ENCODE data around the gene DUSP11. TPM values are rescaled to one million over a fixed set of nuclear protein-coding genes. Genes with fewer than 3 reads are reported as not detected.
A peak's percentile ranks its signal among the peaks of the same experiment; 100 is the strongest.
"Not testable (repeated sequence)": the region's sequence is repeated elsewhere in the genome, so short reads cannot be mapped to it uniquely, and the experiment has no call there.

The DUSP11 gene
- total and polyA plus RNA-seq, 5 donors from 2014 or later, result 51.7 to 90.3 (median 81.7) TPM

DNA sequence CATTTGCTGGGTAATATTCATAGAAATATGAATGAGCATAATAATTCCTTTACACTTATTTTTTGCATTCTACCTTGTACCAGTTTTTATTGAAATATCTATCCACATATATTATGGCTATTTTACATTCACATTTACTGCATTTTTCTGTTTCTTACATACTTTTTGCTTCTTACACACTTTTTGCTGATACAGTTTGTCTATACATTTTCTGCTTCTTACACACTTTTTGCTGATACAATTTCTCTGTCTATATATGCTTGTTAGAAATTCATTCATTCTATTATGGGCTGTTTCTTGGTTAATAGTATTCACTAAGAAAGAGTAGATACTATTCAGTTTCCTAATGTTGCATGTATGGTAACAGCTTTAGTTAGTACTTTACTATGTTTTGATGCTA lies 32.0 kb upstream of the DUSP11 start:
- Histone ChIP-seq H3K27me3 (ENCODE audit: control insufficient read depth, insufficient read depth, low read length) (peaks cover 4% of the 10 kb centered on the region), H3K4me1 (ENCODE audit: control insufficient read depth, insufficient read depth, low read length, poor library complexity, severe bottlenecking) (no peaks in the 10 kb centered on the region), H3K9me3 (ENCODE audit: control insufficient read depth in 2 of 2, low read length in 2 of 2) (no peaks in the 10 kb centered on the region), H3K4me3 (ENCODE audit: low read depth, low read length) (no peak overlapping the region), H3K27ac (ENCODE audit: insufficient read depth, low read length, poor library complexity, severe bottlenecking) (no peak overlapping the region), H3K36me3 (ENCODE audit: control insufficient read depth, insufficient read depth, low read length) (no peaks in the 10 kb centered on the region)
- DNase-seq (no peak), ATAC-seq (ENCODE audit: low read depth in 2 of 2) (no peak)
- Mint-ChIP-seq H3K4me3 (no peak overlapping the region), H3K36me3 (no peaks in the 10 kb centered on the region), H3K27me3 (peaks cover 21% of the 10 kb centered on the region), H3K9me3 (no peaks in the 10 kb centered on the region), H3K4me1 (no peaks in the 10 kb centered on the region), H3K27ac (no peak overlapping the region)

DNA sequence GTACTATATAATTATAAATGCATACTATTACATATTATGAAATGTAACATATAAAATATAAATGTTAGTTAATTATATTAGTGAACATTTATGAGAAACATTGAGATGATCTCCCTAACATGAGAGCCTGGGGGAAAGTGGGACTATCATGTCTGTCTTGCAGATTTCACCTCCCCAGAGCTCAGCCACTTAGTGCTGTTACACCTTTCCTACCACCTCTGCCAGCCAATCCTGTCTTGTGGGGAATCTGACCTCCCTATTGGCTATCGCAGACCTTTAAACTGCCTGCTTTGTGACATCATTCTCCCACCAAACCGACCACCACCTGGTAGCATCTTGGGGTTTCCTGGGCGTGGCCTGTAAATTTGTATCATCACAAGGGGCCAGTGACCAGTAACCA lies 4.0 kb upstream of the DUSP11 start, which contains the start of gene C2orf78:
C2orf78 (plus strand) TSS at position 301 of the 400 bp plus-strand sequence. CDS start 127 bp downstream, outside the sequence.
- not testable (repeated sequence) for H3K9me3 Mint-ChIP-seq; H3K9me3 ChIP-seq (ENCODE audit: control insufficient read depth in 2 of 2, low read length in 2 of 2); H3K4me3 ChIP-seq (ENCODE audit: low read depth, low read length); H3K27ac ChIP-seq (ENCODE audit: insufficient read depth, low read length, poor library complexity, severe bottlenecking); H3K36me3 ChIP-seq (ENCODE audit: control insufficient read depth, insufficient read depth, low read length); DNase-seq; H3K27me3 ChIP-seq (ENCODE audit: control insufficient read depth, insufficient read depth, low read length); H3K36me3 Mint-ChIP-seq; H3K4me3 Mint-ChIP-seq; ATAC-seq (ENCODE audit: low read depth in 2 of 2)
- peaks cover 0 to 17% (median 8%) of the 10 kb centered on the region in 4 donors for H3K4me1 Mint-ChIP-seq
- peaks cover 13% of the 10 kb centered on the region for H3K27me3 Mint-ChIP-seq
- H3K27ac Mint-ChIP-seq, result peak within 1 kb of the TSS in 1 of 3 donors; percentile 12
- H3K4me1 ChIP-seq (ENCODE audit: control insufficient read depth, insufficient read depth, low read length, poor library complexity, severe bottlenecking), result peaks cover 18% of the 10 kb centered on the region

DNA sequence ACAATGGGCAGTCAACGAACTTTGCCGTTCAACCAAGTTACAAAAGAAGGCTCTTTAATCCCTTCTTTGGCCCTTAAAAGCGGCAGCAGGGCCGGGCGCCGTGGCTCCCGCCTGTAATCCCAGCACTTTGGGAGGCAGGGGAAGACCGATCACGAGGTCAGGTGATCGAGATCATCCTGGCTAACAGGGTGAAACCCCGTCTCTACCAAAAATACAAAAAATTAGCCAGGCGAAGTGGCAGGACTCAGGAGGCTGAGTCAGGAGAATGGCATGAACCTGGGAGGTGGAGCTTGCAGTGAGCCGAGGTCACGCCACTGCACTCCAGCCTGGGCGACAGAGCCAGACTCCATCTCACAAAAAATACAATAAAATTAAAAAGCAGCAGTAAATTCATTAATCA lies 3.5 kb upstream of the DUSP11 start:
- peaks cover 22% of the 10 kb centered on the region for H3K4me1 ChIP-seq (ENCODE audit: control insufficient read depth, insufficient read depth, low read length, poor library complexity, severe bottlenecking)
- not testable (repeated sequence) for H3K4me3 ChIP-seq (ENCODE audit: low read depth, low read length); H3K9me3 Mint-ChIP-seq; H3K36me3 ChIP-seq (ENCODE audit: control insufficient read depth, insufficient read depth, low read length); H3K36me3 Mint-ChIP-seq; H3K27me3 ChIP-seq (ENCODE audit: control insufficient read depth, insufficient read depth, low read length); H3K27ac ChIP-seq (ENCODE audit: insufficient read depth, low read length, poor library complexity, severe bottlenecking); H3K4me3 Mint-ChIP-seq; DNase-seq; ATAC-seq (ENCODE audit: low read depth in 2 of 2); H3K9me3 ChIP-seq (ENCODE audit: control insufficient read depth in 2 of 2, low read length in 2 of 2); H3K27ac Mint-ChIP-seq
- peaks cover 13% of the 10 kb centered on the region for H3K27me3 Mint-ChIP-seq
- H3K4me1 Mint-ChIP-seq, result peaks cover under 1 to 22% (median 11%) of the 10 kb centered on the region in 4 donors

DNA sequence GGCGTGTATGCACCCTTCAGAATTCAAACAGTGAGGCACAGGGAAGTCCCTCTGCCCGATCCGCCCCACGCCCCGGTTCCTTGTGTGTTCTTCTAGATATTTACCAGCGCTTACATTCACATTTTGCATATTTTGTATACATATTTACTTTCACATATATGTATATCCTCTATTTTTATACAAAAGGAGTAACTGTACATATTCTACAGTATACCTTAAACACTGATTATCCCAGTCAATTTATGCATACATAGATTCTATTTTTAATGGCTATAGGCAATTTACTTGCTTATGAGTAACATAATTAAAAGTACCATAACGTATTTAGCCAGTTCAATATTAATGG lies 307 bp upstream of the DUSP11 start:
- Mint-ChIP-seq H3K27ac (peak overlapping the region in 2 of 3 donors; percentile 99 to 100), H3K4me1 (peaks cover 13 to 48% (median 29%) of the 10 kb centered on the region in 4 donors), H3K4me3 (peak overlapping the region; percentile 98 to 100 (median 99)), H3K36me3 (peaks cover 12% of the 10 kb centered on the region), H3K9me3 (no peaks in the 10 kb centered on the region), H3K27me3 (peaks cover 7% of the 10 kb centered on the region)
- Histone ChIP-seq H3K27ac (ENCODE audit: insufficient read depth, low read length, poor library complexity, severe bottlenecking) (peak overlapping the region; percentile 91), H3K36me3 (ENCODE audit: control insufficient read depth, insufficient read depth, low read length) (peaks cover 15% of the 10 kb centered on the region), H3K27me3 (ENCODE audit: control insufficient read depth, insufficient read depth, low read length) (no peaks in the 10 kb centered on the region), H3K4me3 (ENCODE audit: low read depth, low read length) (peak overlapping the region; percentile 95), H3K4me1 (ENCODE audit: control insufficient read depth, insufficient read depth, low read length, poor library complexity, severe bottlenecking) (peaks cover 35% of the 10 kb centered on the region), H3K9me3 (ENCODE audit: control insufficient read depth in 2 of 2, low read length in 2 of 2) (no peaks in the 10 kb centered on the region)
- DNase-seq, result no peak
- no peak for ATAC-seq (ENCODE audit: low read depth in 2 of 2)

DNA sequence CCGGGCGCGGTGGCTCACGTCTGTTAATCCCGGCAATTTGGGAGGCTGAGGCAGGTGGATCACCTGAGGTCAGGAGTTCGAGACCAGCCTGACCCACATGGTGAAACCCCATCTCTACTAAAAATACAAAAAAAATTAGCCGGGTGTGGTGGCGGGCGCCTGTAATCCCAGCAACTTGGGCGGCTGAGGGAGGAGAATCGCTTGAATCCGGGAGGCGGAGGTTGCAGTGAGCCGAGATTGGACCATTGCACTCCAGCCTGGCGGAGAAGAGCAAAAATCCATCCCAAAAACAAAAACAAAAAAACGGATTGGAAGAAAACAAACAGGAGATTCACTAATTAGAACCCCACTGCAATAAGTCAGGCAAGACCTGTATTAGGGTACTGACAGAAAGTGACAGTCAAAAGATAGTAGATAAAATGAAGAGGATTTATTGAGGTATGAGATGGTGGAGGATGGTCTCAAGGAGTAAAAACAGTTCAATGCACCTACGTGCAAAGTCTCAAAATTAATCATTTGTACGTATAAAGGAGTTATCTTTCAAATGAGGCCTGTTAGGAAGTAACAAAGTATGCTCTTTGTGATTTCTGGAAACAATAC lies 936 bp downstream of the DUSP11 start:
- DNase-seq; H3K27me3 ChIP-seq (ENCODE audit: control insufficient read depth, insufficient read depth, low read length); ATAC-seq (ENCODE audit: low read depth in 2 of 2); H3K9me3 ChIP-seq (ENCODE audit: control insufficient read depth in 2 of 2, low read length in 2 of 2); H3K9me3 Mint-ChIP-seq; H3K27me3 Mint-ChIP-seq: not testable (repeated sequence)
- H3K4me1 ChIP-seq (ENCODE audit: control insufficient read depth, insufficient read depth, low read length, poor library complexity, severe bottlenecking), result peaks cover 35% of the 10 kb centered on the region
- peaks cover 27% of the 10 kb centered on the region for H3K36me3 ChIP-seq (ENCODE audit: control insufficient read depth, insufficient read depth, low read length)
- Mint-ChIP-seq H3K4me1 (peaks cover 13 to 59% (median 39%) of the 10 kb centered on the region in 4 donors), H3K36me3 (peaks cover 23% of the 10 kb centered on the region), H3K4me3 (peak overlapping the region; percentile 98 to 100 (median 99)), H3K27ac (peak overlapping the region; percentile 95 to 100 (median 99))
- H3K4me3 ChIP-seq (ENCODE audit: low read depth, low read length), result peak overlapping the region; percentile 95
- peak overlapping the region; percentile 91 for H3K27ac ChIP-seq (ENCODE audit: insufficient read depth, low read length, poor library complexity, severe bottlenecking)

DNA sequence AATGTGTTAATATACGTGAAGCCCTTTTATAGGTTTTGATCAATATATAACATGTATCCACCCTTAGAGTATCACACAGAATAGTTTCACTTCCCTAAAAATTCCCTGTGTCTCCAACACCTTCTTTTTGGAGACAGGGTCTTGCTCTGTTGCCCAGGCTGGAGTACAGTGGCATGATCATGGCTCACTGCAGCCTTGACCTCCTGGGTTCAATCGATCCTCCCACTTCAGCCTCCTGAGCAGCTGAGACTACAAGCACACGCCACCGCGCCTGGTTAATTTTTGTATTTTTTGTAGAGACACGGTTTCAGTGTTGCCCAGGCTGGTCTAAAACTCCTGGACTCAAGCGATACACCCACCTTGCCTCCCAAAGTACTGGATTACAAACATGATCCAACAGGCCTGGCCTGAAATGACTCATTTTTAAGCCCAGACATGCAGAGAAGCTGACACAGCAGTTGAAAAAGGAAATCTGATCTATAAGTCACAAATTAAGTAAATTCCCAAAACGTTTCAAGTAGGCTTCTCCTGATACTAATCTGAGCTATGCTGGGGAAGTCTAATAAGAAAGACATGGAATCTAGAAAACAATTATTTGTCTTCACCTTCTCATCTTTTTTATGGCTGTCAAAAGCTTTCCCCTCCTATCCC lies 2.9 kb downstream of the DUSP11 start:
- DNase-seq, result no peak
- Mint-ChIP-seq H3K27me3 (peaks cover 7% of the 10 kb centered on the region), H3K4me3 (peak overlapping the region in 3 of 4 donors; percentile 46 to 98 (median 68)), H3K27ac (no peak overlapping the region), H3K36me3 (peaks cover 27% of the 10 kb centered on the region), H3K9me3 (no peaks in the 10 kb centered on the region), H3K4me1 (peaks cover 13 to 68% (median 46%) of the 10 kb centered on the region in 4 donors)
- no peak for ATAC-seq (ENCODE audit: low read depth in 2 of 2)
- no peaks in the 10 kb centered on the region for H3K9me3 ChIP-seq (ENCODE audit: control insufficient read depth in 2 of 2, low read length in 2 of 2)
- peaks cover 47% of the 10 kb centered on the region for H3K36me3 ChIP-seq (ENCODE audit: control insufficient read depth, insufficient read depth, low read length)
- peak overlapping the region; percentile 43 for H3K4me3 ChIP-seq (ENCODE audit: low read depth, low read length)
- no peak overlapping the region for H3K27ac ChIP-seq (ENCODE audit: insufficient read depth, low read length, poor library complexity, severe bottlenecking)
- H3K4me1 ChIP-seq (ENCODE audit: control insufficient read depth, insufficient read depth, low read length, poor library complexity, severe bottlenecking), result peaks cover 35% of the 10 kb centered on the region
- no peaks in the 10 kb centered on the region for H3K27me3 ChIP-seq (ENCODE audit: control insufficient read depth, insufficient read depth, low read length)

DNA sequence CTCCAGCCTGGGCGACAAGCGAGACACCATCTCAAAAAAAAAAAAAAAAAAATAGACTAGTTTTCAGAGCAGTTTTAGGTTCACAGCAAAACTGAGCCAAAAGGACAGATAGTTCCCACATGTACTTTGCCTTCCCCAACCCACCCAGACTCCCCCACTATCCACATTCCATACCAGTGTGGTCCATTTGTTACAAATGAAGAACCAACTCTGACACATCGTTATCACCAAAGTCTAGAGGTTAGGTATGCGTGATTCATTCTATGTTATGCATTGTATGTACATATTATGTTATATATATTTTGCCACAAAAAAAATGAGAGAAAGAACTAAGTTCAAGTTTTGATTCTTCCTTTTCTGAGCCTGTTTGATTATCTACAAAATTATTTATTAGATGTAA lies 3.5 kb downstream of the DUSP11 start:
- no peaks in the 10 kb centered on the region for H3K9me3 ChIP-seq (ENCODE audit: control insufficient read depth in 2 of 2, low read length in 2 of 2)
- H3K27me3 ChIP-seq (ENCODE audit: control insufficient read depth, insufficient read depth, low read length), result no peaks in the 10 kb centered on the region
- H3K4me3 ChIP-seq (ENCODE audit: low read depth, low read length), result no peak overlapping the region
- H3K36me3 ChIP-seq (ENCODE audit: control insufficient read depth, insufficient read depth, low read length), result peaks cover 49% of the 10 kb centered on the region
- H3K9me3 Mint-ChIP-seq, result no peaks in the 10 kb centered on the region
- peaks cover 13 to 70% (median 46%) of the 10 kb centered on the region in 4 donors for H3K4me1 Mint-ChIP-seq
- no peak for ATAC-seq (ENCODE audit: low read depth in 2 of 2)
- DNase-seq, result no peak
- no peak overlapping the region for H3K27ac Mint-ChIP-seq
- H3K27me3 Mint-ChIP-seq, result peaks cover 7% of the 10 kb centered on the region
- peaks cover 35% of the 10 kb centered on the region for H3K4me1 ChIP-seq (ENCODE audit: control insufficient read depth, insufficient read depth, low read length, poor library complexity, severe bottlenecking)
- peaks cover 29% of the 10 kb centered on the region for H3K36me3 Mint-ChIP-seq
- H3K4me3 Mint-ChIP-seq, result peak overlapping the region in 2 of 4 donors; percentile 68 to 98
- H3K27ac ChIP-seq (ENCODE audit: insufficient read depth, low read length, poor library complexity, severe bottlenecking), result no peak overlapping the region

DNA sequence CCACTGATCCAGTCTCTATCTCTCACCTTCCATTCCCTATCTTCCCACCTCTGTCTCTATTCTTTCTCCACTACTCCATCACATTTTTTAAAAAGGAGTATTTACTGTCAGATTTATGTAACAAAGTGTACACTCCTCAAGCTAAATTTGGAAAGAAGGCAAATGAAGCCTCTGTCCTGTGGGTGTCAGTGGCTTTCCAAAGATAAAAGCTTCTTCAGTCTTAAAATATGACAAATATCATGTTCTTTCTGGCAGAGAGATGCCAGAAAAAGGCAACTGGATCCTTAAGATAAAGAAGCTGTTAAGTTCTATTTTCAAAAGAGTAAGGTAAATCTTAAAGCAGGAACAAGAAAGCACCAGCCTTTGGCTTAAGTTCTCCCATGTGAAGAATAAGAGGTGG lies 7.1 kb downstream of the DUSP11 start:
- Histone ChIP-seq H3K4me3 (ENCODE audit: low read depth, low read length) (no peak overlapping the region), H3K9me3 (ENCODE audit: control insufficient read depth in 2 of 2, low read length in 2 of 2) (no peaks in the 10 kb centered on the region), H3K27me3 (ENCODE audit: control insufficient read depth, insufficient read depth, low read length) (no peaks in the 10 kb centered on the region), H3K4me1 (ENCODE audit: control insufficient read depth, insufficient read depth, low read length, poor library complexity, severe bottlenecking) (peaks cover 8% of the 10 kb centered on the region), H3K36me3 (ENCODE audit: control insufficient read depth, insufficient read depth, low read length) (peaks cover 80% of the 10 kb centered on the region), H3K27ac (ENCODE audit: insufficient read depth, low read length, poor library complexity, severe bottlenecking) (no peak overlapping the region)
- Mint-ChIP-seq H3K4me3 (no peak overlapping the region), H3K27me3 (no peaks in the 10 kb centered on the region), H3K9me3 (no peaks in the 10 kb centered on the region), H3K27ac (no peak overlapping the region), H3K4me1 (peaks cover 27 to 65% (median 46%) of the 10 kb centered on the region in 4 donors), H3K36me3 (peaks cover 53% of the 10 kb centered on the region)
- no peak for ATAC-seq (ENCODE audit: low read depth in 2 of 2)
- no peak for DNase-seq

Data from CD4-positive, CD25-positive, alpha-beta regulatory T cell (primary cell).